Measurements from ENCODE around the gene FANK1. TPM values are rescaled to one million over a fixed set of nuclear protein-coding genes. Genes with fewer than 3 reads are reported as not detected.
A peak's percentile ranks its signal among the peaks of the same experiment; 100 is the strongest.
"Not testable (repeated sequence)": the region's sequence is repeated elsewhere in the genome, so short reads cannot be mapped to it uniquely, and the experiment has no call there.

FANK1 gene
- total and polyA plus RNA-seq, 4 donors: 1.3 to 6.1 (median 1.9) TPM

DNA sequence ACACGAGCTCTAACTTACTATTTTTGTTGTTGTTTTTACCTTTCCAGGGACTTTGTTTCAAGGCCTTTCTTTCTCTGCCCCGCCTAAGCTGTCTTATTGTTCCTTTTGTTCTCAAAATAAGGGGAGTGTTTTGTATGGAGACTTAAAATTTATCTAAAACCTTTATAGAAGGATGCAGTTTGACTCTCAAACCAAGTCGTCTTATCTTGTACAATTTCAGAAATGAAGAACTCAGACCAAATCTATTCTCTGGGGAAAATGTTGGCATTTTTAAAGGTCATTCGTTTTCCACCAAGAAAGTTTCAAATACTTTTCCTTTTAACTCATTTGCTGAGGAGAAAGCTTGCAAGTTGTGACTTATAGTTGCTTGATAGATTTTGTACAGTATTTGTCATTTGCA lies 953 bp downstream of the FANK1 start:
- not testable (repeated sequence) for DNase-seq; H3K27me3 ChIP-seq (ENCODE audit: control insufficient read depth in 1 of 2, insufficient read depth in 2 of 2, low read length in 1 of 2); H3K4me1 ChIP-seq (ENCODE audit: control insufficient read depth in 1 of 2, insufficient read depth in 2 of 2, low read length in 2 of 2); H3K9me3 ChIP-seq (ENCODE audit: control insufficient read depth, low read length); H3K36me3 ChIP-seq (ENCODE audit: control insufficient read depth in 1 of 2, insufficient read depth in 2 of 2, low read length in 1 of 2); H3K27ac ChIP-seq (ENCODE audit: low read depth in 1 of 2, low read length in 2 of 2); ATAC-seq (ENCODE audit: low FRiP score)
- intact Hi-C loops (cut with DNase I): loop anchor here in 1 of 2 donors (5.0 kb wide), 1 partner anchor 75 kb away; the partner anchor contains the start of genes BCCIP and UROS
- 10 to 14% methylated on average over 4 of the region's 4 CpGs for WGBS, 2 donors
- peak overlapping the region in 1 of 2 donors; percentile 51 for H3K4me3 ChIP-seq (ENCODE audit: low read length in 2 of 2)

DNA sequence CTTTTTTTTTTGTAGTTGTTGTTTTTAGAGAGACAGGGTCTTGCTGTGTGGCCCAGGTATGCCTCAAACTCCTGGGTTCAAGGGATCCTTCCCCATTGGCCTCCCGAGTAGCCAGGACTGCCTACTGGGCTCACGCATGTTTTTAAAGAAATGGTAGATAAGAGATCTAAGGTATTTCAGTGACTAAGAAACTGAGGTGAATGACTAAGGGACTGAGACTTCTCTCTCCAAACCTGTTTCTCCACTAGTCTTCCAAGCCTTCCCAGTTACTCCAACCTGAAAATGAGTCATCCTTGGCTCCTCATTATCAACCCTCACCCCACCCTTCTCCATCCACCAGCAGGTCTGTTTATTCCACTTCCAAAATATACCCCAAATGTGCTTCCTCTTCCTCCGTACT lies 4.6 kb downstream of the FANK1 start:
- H3K27ac ChIP-seq (ENCODE audit: low read depth in 1 of 2, low read length in 2 of 2); H3K4me3 ChIP-seq (ENCODE audit: low read length in 2 of 2); H3K36me3 ChIP-seq (ENCODE audit: control insufficient read depth in 1 of 2, insufficient read depth in 2 of 2, low read length in 1 of 2); H3K9me3 ChIP-seq (ENCODE audit: control insufficient read depth, low read length); ATAC-seq (ENCODE audit: low FRiP score); H3K4me1 ChIP-seq (ENCODE audit: control insufficient read depth in 1 of 2, insufficient read depth in 2 of 2, low read length in 2 of 2); DNase-seq; H3K27me3 ChIP-seq (ENCODE audit: control insufficient read depth in 1 of 2, insufficient read depth in 2 of 2, low read length in 1 of 2); intact Hi-C loops (cut with DNase I): not testable (repeated sequence)
- 83 to 89% methylated on average over 3 of the region's 3 CpGs for WGBS, 2 donors

DNA sequence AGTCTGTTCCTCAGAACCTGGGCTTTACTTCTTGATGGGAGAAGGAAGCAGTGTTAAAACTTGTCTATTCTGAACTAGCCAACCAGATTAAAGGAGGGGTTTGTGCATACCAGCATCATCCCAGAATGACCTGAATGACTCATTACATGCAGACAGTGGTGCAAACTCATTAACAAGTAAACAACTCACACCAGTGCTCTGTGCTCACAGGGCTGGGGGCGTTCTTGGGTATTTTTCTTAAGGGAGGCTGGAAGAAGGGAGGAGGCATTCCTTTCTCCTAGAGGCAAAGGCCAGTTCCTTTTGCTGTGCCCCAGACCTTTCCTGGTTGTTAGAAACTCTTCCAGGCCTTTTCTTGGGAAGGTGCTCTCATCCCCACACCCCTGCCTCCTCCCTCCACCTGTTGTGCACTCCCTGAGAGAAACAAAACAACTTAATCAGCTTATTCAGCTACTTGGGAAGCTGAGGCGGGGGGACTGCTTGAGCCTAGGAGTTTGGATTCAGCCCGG lies 6.8 kb downstream of the FANK1 start:
- H3K9me3 ChIP-seq (ENCODE audit: control insufficient read depth, low read length); ATAC-seq (ENCODE audit: low FRiP score); H3K4me3 ChIP-seq (ENCODE audit: low read length in 2 of 2); intact Hi-C loops (cut with DNase I); H3K4me1 ChIP-seq (ENCODE audit: control insufficient read depth in 1 of 2, insufficient read depth in 2 of 2, low read length in 2 of 2); H3K27ac ChIP-seq (ENCODE audit: low read depth in 1 of 2, low read length in 2 of 2); H3K27me3 ChIP-seq (ENCODE audit: control insufficient read depth in 1 of 2, insufficient read depth in 2 of 2, low read length in 1 of 2); H3K36me3 ChIP-seq (ENCODE audit: control insufficient read depth in 1 of 2, insufficient read depth in 2 of 2, low read length in 1 of 2); DNase-seq: not testable (repeated sequence)
- WGBS, 2 donors: 66 to 69% methylated on average over 3 of the region's 3 CpGs

DNA sequence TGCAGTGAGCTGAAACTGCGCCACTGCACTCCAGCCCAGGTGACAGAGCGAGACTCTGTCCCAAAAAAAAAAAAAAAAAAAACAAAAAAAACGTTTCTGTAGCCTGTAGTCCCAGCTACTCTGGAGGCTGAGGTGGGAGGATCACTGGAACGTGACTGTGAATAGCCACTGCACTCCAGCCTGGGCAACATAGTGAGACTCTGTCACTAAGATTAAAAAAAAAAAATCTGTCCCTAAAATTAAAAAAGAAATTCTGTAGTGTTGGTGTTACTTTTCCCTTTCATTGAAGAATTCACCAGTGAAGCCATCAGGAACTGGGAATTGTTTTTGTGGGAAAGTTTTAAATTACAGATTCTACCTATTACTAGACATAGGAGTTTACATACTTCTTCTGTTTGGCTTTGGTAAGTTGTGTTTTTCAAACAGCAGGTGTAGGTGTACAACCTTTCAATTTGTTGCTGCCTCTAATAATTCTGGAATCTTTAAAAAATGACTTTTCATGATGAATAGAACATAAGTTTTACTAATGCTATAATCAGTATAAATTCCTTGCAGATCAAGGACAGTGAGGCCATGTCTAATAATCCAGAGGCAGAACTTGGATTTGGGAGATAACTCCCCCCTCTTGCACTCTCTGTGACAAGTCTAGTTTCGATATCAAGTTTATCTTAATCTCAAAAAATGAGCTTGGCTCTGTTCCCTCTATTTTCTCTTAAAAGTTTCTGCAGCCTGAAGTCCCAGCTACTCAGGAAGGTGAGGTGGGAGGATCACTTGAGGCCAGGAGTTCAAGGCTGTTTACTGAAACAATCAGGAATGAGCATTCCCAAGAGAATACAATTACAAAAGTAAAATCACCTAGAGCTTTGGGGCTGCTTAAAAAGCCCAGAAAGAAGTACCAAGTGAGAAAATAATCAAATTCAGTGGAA lies 9.0 kb downstream of the FANK1 start:
- H3K9me3 ChIP-seq (ENCODE audit: control insufficient read depth, low read length); intact Hi-C loops (cut with DNase I); H3K27ac ChIP-seq (ENCODE audit: low read depth in 1 of 2, low read length in 2 of 2); DNase-seq; H3K4me3 ChIP-seq (ENCODE audit: low read length in 2 of 2); H3K4me1 ChIP-seq (ENCODE audit: control insufficient read depth in 1 of 2, insufficient read depth in 2 of 2, low read length in 2 of 2); H3K27me3 ChIP-seq (ENCODE audit: control insufficient read depth in 1 of 2, insufficient read depth in 2 of 2, low read length in 1 of 2); H3K36me3 ChIP-seq (ENCODE audit: control insufficient read depth in 1 of 2, insufficient read depth in 2 of 2, low read length in 1 of 2): not testable (repeated sequence)
- WGBS, 2 donors: 74 to 77% methylated on average over 5 of the region's 5 CpGs
- peak; percentile 81 for ATAC-seq (ENCODE audit: low FRiP score)

DNA sequence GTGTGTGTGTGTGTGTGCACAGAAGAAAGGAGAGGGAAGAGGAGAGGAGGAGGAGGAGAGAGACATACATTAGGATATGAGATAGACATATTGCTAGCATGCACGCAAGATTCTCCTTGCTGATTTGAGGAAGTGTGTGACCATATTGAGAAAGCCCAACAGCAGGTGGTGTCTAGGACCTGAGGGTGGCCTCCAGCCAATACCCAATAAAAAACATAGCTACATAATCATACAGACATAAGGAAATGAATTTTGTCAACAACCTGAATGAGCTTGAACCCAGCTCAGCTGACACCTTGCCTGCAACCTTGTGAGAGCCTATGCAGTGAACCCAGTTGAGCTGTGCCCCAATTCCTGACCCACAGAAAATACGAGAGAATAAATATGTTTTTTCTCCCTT lies 11.2 kb downstream of the FANK1 start:
- intact Hi-C loops (cut with DNase I); H3K9me3 ChIP-seq (ENCODE audit: control insufficient read depth, low read length); H3K4me3 ChIP-seq (ENCODE audit: low read length in 2 of 2); H3K36me3 ChIP-seq (ENCODE audit: control insufficient read depth in 1 of 2, insufficient read depth in 2 of 2, low read length in 1 of 2); DNase-seq; H3K4me1 ChIP-seq (ENCODE audit: control insufficient read depth in 1 of 2, insufficient read depth in 2 of 2, low read length in 2 of 2); H3K27ac ChIP-seq (ENCODE audit: low read depth in 1 of 2, low read length in 2 of 2); ATAC-seq (ENCODE audit: low FRiP score); H3K27me3 ChIP-seq (ENCODE audit: control insufficient read depth in 1 of 2, insufficient read depth in 2 of 2, low read length in 1 of 2): not testable (repeated sequence)
- 76 to 79% methylated on average over 2 of the region's 2 CpGs for WGBS, 2 donors

DNA sequence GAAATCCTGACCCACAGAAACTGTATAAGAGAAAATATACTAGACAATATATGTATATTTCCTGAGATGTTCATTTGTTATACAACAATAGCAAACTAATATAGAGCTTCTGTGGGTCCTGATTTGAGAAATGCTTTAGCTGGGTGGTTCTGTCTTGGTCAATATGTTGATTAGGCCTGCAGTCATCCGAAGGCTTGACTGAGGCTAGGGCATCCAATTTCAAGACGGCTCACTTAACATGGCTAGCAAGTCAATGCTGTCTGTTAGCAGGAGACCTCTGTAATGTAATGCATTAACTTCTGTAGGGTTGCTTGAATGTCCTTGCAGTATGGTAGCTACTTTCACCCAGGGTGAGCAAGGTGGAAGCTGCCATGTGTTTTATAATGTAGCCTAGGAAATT lies 12.4 kb downstream of the FANK1 start:
- intact Hi-C loops (cut with DNase I): not testable (repeated sequence)
- ATAC-seq (ENCODE audit: low FRiP score): peak; percentile 62
- WGBS, 2 donors: 52 to 55% methylated on average over 2 of the region's 2 CpGs

DNA sequence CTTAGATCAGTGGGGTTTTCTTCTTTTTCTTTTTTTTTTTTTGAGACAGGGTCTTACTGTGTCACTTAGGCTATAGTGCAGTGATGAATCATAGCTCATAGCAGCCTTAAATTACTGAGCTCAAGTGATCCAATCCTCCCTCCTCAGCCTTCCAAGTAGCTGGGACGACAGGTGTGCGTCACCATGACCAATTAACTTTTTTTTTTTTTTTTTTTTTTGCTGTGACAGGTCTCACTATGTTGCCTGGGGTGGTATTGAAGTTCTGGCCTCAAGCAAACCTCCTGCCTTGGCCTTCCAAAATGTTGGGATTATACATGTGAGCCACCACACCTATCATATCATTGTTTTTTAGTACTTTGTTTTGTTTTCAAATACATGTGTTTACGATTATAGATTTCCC lies 13.1 kb downstream of the FANK1 start:
- H3K27me3 ChIP-seq (ENCODE audit: control insufficient read depth in 1 of 2, insufficient read depth in 2 of 2, low read length in 1 of 2); H3K4me1 ChIP-seq (ENCODE audit: control insufficient read depth in 1 of 2, insufficient read depth in 2 of 2, low read length in 2 of 2); H3K36me3 ChIP-seq (ENCODE audit: control insufficient read depth in 1 of 2, insufficient read depth in 2 of 2, low read length in 1 of 2); DNase-seq; H3K4me3 ChIP-seq (ENCODE audit: low read length in 2 of 2); intact Hi-C loops (cut with DNase I); H3K9me3 ChIP-seq (ENCODE audit: control insufficient read depth, low read length); ATAC-seq (ENCODE audit: low FRiP score); H3K27ac ChIP-seq (ENCODE audit: low read depth in 1 of 2, low read length in 2 of 2): not testable (repeated sequence)
- 60 to 79% methylated on average over 3 of the region's 3 CpGs for WGBS, 2 donors

More for the DNA sequence above, 12.4 kb downstream of the FANK1 start:
- not testable (repeated sequence) for H3K4me3 ChIP-seq (ENCODE audit: low read length in 2 of 2); H3K27ac ChIP-seq (ENCODE audit: low read depth in 1 of 2, low read length in 2 of 2); H3K27me3 ChIP-seq (ENCODE audit: control insufficient read depth in 1 of 2, insufficient read depth in 2 of 2, low read length in 1 of 2); H3K36me3 ChIP-seq (ENCODE audit: control insufficient read depth in 1 of 2, insufficient read depth in 2 of 2, low read length in 1 of 2); H3K4me1 ChIP-seq (ENCODE audit: control insufficient read depth in 1 of 2, insufficient read depth in 2 of 2, low read length in 2 of 2); H3K9me3 ChIP-seq (ENCODE audit: control insufficient read depth, low read length); DNase-seq

DNA sequence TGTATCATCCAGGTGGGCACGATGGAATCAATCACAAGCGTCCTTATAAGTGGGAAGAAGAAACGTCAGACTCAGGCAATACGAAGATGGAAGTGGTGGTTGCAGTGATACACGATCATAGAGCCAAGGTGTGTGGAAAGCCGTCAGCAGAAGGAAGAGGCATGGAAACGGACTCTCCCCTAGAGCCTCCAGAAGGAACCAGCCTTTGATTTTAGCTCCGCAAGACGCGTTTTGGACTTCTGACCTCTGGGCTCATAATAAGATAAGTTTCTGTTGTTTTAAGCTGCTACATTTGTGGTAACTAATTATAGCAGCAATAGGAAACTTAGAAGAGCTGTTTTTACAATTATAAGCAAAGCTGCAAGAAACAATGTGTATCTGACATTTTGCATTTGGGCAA lies 14.8 kb downstream of the FANK1 start:
- ATAC-seq (ENCODE audit: low FRiP score): peak; percentile 23
- peaks cover 4% of the 10 kb centered on the region for H3K9me3 ChIP-seq (ENCODE audit: control insufficient read depth, low read length)
- 74 to 84% methylated on average over 10 of the region's 10 CpGs for WGBS, 2 donors
- DNase-seq: no peak
- H3K27me3 ChIP-seq (ENCODE audit: control insufficient read depth in 1 of 2, insufficient read depth in 2 of 2, low read length in 1 of 2): peaks cover 0 to 2% of the 10 kb centered on the region in 2 donors
- H3K4me1 ChIP-seq (ENCODE audit: control insufficient read depth in 1 of 2, insufficient read depth in 2 of 2, low read length in 2 of 2): no peaks in the 10 kb centered on the region
- intact Hi-C loops (cut with DNase I): no loop called here
- H3K36me3 ChIP-seq (ENCODE audit: control insufficient read depth in 1 of 2, insufficient read depth in 2 of 2, low read length in 1 of 2): no peaks in the 10 kb centered on the region
- H3K27ac ChIP-seq (ENCODE audit: low read depth in 1 of 2, low read length in 2 of 2): no peak overlapping the region
- H3K4me3 ChIP-seq (ENCODE audit: low read length in 2 of 2): no peak overlapping the region

DNA sequence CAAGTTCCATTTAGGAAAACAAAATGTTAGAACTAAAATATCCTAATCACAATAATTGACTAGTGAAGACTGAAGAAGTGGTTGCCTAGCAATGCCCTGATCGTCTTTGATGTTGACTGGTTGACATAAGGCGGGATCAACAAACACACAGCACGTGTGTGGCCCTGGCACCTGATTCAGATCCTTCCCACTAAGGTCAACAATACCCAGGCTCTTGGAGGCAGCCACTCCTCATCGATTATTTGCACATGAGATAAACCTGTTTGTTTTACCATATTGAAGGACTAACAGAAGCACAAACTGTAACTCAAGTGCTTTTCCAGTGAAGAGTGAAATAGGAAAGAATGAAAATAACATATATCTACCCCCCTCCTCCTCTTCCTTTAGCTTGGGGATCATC lies 15.6 kb downstream of the FANK1 start:
- Histone ChIP-seq H3K36me3 (ENCODE audit: control insufficient read depth in 1 of 2, insufficient read depth in 2 of 2, low read length in 1 of 2) (no peaks in the 10 kb centered on the region), H3K27ac (ENCODE audit: low read depth in 1 of 2, low read length in 2 of 2) (no peak overlapping the region), H3K27me3 (ENCODE audit: control insufficient read depth in 1 of 2, insufficient read depth in 2 of 2, low read length in 1 of 2) (peaks cover 0 to 2% of the 10 kb centered on the region in 2 donors), H3K9me3 (ENCODE audit: control insufficient read depth, low read length) (peaks cover 4% of the 10 kb centered on the region), H3K4me3 (ENCODE audit: low read length in 2 of 2) (no peak overlapping the region), H3K4me1 (ENCODE audit: control insufficient read depth in 1 of 2, insufficient read depth in 2 of 2, low read length in 2 of 2) (no peaks in the 10 kb centered on the region)
- 58 to 59% methylated on average over 4 of the region's 4 CpGs for WGBS, 2 donors
- ATAC-seq (ENCODE audit: low FRiP score) (no peak), DNase-seq (no peak)
- intact Hi-C loops (cut with DNase I): no loop called here
